ENCODE results near the gene MED26. TPM values are rescaled to one million over a fixed set of nuclear protein-coding genes. Genes with fewer than 3 reads are reported as not detected.
"Not testable (repeated sequence)": the region's sequence is repeated elsewhere in the genome, so short reads cannot be mapped to it uniquely, and the experiment has no call there.

MED26 gene
- total RNA-seq, 2 donors from 2014 or later, result 5.2 to 5.9 TPM

DNA sequence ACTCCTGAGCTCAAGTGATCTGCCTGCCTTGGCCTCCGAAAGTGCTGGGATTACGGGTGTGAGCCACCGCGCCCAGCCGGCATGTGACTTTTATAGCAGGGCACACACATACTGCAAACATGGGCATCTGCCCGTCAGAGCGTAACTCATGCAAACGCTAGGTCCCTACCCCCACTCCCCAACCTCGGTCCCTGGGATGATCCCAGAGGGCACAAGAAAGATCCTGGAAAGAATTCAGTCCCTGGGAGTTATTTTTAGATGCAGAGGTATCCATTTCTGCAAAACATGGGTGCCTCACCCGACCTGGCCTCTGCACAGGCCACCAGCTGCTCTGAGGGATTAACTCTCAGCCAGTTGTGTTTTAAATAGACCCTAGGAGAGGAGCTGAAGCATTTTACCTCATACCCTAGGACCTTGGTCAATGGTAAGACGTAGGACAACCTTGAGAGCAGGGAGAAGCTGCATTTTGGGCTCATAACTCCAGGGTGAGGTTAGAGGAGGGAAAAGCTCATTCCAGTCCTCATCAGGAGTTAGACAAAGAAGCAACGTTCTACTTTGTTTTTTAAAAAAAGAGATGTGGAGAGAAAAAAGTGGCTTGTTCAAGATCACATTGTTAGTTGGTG lies 43.8 kb upstream of the MED26 start:
- no peaks in the 10 kb centered on the region for H3K4me1 ChIP-seq
- H3K27me3 ChIP-seq, result no peaks in the 10 kb centered on the region
- TF ChIP-seq, protein P1, sequence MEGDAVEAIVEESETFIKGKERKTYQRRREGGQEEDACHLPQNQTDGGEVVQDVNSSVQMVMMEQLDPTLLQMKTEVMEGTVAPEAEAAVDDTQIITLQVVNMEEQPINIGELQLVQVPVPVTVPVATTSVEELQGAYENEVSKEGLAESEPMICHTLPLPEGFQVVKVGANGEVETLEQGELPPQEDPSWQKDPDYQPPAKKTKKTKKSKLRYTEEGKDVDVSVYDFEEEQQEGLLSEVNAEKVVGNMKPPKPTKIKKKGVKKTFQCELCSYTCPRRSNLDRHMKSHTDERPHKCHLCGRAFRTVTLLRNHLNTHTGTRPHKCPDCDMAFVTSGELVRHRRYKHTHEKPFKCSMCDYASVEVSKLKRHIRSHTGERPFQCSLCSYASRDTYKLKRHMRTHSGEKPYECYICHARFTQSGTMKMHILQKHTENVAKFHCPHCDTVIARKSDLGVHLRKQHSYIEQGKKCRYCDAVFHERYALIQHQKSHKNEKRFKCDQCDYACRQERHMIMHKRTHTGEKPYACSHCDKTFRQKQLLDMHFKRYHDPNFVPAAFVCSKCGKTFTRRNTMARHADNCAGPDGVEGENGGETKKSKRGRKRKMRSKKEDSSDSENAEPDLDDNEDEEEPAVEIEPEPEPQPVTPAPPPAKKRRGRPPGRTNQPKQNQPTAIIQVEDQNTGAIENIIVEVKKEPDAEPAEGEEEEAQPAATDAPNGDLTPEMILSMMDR (IDR thresholded peaks at IDR 0.05), result no peak
- no peaks in the 10 kb centered on the region for H3K9me3 ChIP-seq
- H3K4me3 ChIP-seq, result no peak overlapping the region
- H3K36me3 ChIP-seq, result no peaks in the 10 kb centered on the region
- peak overlapping the region; percentile 27 to 53 for H3K27ac ChIP-seq
- no peak for DNase-seq (ENCODE audit: low spot score)

DNA sequence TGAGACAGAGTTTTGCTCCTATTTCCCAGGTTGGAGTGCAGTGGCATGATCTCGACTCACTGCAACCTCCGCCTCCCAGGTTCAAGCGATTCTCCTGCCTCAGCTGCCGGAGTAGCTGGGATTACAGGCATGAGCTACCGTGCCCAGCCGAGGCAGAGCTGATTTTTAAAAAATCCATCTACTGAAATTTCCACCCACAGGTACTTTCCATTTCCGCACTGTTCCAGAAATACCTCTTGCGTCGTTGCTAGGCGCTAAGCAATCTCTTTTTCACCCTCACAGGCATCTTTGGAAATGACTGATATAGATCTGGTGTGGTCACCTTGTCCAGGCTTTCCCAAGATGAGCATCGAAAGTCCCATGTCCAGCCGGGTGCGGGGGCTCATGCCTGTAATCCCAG lies 42.3 kb upstream of the MED26 start:
- H3K4me3 ChIP-seq, result no peak overlapping the region
- no peaks in the 10 kb centered on the region for H3K36me3 ChIP-seq
- TF ChIP-seq, protein P1 (IDR thresholded peaks at IDR 0.05), result no peak
- H3K27me3 ChIP-seq, result no peaks in the 10 kb centered on the region
- no peaks in the 10 kb centered on the region for H3K9me3 ChIP-seq
- H3K27ac ChIP-seq, result no peak overlapping the region
- H3K4me1 ChIP-seq, result no peaks in the 10 kb centered on the region
- no peak for DNase-seq (ENCODE audit: low spot score)

DNA sequence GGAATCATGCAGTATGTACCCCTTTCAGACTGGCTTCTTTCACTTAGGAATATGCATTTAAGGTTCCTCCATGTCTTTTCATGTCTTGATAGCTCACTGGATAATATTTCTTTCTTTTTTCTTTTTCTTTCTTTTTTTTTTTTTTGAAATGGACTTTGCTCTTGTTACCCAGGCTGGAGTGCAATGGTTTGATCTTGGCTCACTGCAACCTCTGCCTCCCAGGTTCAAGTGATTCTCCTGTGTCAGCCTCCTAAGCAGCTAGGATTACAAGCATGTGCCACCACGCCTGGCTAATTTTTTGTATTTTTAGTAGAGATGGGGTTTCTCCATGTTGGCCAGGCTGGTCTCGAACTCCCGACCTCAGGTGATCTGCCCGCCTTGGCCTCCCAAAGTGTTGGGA lies 40.7 kb upstream of the MED26 start:
- not testable (repeated sequence) for H3K27ac ChIP-seq; H3K27me3 ChIP-seq; H3K9me3 ChIP-seq; DNase-seq (ENCODE audit: low spot score); H3K4me3 ChIP-seq; H3K4me1 ChIP-seq; H3K36me3 ChIP-seq

DNA sequence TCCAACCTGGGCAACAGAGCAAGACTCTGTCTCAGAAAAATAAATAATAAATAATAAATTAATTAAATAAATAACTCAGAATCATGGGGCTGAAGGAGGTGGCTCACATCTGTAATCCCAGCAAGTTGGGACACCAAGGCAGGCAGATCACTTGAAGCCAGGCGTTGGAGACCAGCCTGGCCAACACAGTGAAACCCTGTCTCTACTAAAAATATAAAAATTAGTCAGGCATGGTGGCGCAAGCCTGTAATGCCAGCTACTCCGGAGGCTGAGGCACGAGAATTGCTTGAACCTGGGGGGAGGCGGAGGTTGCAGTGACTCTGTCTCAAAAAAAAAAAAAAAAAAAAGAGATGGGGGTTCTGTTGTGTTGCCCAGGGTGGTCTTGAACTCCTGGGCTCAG lies 40.2 kb upstream of the MED26 start:
- DNase-seq (ENCODE audit: low spot score), result no peak
- no peaks in the 10 kb centered on the region for H3K4me1 ChIP-seq
- TF ChIP-seq, protein P1 (IDR thresholded peaks at IDR 0.05), result no peak
- H3K9me3 ChIP-seq, result no peaks in the 10 kb centered on the region
- no peaks in the 10 kb centered on the region for H3K27me3 ChIP-seq
- H3K27ac ChIP-seq, result no peak overlapping the region
- no peak overlapping the region for H3K4me3 ChIP-seq
- no peaks in the 10 kb centered on the region for H3K36me3 ChIP-seq

DNA sequence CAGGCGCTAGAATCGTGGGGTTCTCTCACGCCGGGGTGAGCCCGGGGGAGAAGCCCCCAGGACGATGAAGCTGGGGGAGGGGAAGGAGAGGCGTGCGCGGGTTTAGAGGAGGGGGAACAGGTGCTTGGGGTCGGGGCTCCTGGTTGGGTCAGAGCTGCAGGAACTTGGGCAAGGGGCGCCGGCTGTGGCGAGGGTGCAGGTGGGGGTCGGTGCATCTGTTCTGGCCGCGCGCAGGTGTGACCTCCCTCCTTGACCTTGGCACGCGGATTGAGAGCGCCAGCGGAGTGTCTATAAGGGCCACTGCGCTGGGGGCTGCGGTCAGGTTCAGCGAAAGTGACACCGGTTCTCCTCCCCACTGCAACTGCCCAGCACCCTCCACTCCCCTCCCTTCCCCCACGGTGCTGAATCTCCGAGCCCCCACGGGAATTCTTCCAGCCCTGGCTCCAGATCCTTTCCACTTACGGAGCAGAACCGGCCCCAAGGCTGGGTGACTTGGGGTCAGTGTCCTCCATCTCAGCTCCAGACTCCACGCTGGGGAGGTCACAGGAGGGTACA lies 33.6 kb upstream of the MED26 start:
- H3K36me3 ChIP-seq, result peaks cover 12% of the 10 kb centered on the region
- H3K4me1 ChIP-seq, result peaks cover 0 to 28% of the 10 kb centered on the region in 2 donors
- H3K27me3 ChIP-seq, result no peaks in the 10 kb centered on the region
- TF ChIP-seq, protein P1 (IDR thresholded peaks at IDR 0.05), result no peak
- DNase-seq (ENCODE audit: low spot score), result peak; percentile 59
- peak overlapping the region; percentile 78 to 82 for H3K4me3 ChIP-seq
- H3K27ac ChIP-seq, result peak overlapping the region; percentile 94 to 95
- no peaks in the 10 kb centered on the region for H3K9me3 ChIP-seq

DNA sequence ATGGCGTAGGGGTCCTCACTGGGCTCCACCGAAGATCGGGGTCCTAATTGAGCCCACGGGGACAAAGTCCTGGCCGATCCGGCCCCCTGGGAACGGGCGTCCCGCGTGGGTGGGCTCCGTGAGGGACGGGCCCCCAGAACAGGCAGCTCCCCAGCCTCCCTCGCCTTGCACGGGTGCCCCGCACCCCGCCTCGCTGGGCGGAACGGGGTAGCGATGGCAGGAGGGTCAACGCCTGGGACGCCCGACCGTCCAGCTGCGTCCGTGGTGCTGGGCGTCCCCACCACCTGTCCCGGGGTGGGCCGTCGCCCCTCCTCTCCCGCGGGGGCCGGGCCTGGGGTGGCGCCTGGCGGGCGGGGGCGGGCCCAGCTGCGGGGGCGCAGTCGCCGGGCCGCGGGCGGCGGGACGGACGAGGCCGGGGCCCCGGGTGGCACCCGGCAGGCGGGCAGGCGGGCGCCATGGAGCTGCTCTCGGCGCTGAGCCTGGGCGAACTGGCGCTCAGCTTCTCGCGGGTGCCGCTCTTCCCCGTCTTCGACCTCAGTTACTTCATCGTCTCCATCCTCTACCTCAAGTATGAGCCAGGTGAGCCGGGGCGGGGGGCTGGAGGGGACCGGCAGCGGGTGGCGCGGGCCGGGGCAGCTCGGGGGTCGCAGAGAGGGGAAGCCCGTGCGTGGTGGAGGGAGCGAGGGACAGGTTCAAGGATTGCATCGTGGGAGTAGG lies 32.9 kb upstream of the MED26 start, which contains the start of gene TMEM38A:
Gene TMEM38A (plus strand): TSS at position 377 of the 717 bp plus-strand sequence. CDS start 79 bp downstream, at position 456.
- no peaks in the 10 kb centered on the region for H3K27me3 ChIP-seq
- peak within 1 kb of the TSS; percentile 78 to 82 for H3K4me3 ChIP-seq
- peaks cover 0 to 28% of the 10 kb centered on the region in 2 donors for H3K4me1 ChIP-seq
- DNase-seq (ENCODE audit: low spot score), result no peak
- TF ChIP-seq, protein P1 (IDR thresholded peaks at IDR 0.05), result no peak
- peak within 1 kb of the TSS; percentile 94 to 95 for H3K27ac ChIP-seq
- peaks cover 14% of the 10 kb centered on the region for H3K36me3 ChIP-seq
- H3K9me3 ChIP-seq, result no peaks in the 10 kb centered on the region
